Transverse colon (tissue), 4 donors: ENCODE results near the gene MRAS. TPM values are rescaled to one million over a fixed set of nuclear protein-coding genes. Genes with fewer than 3 reads are reported as not detected.

Experiments used
- DNase-seq: peaks from one replicate; pipeline ENCODE4 v3.0.0-alpha.2; 2019
- H3K27ac ChIP-seq, 4 donors: fragments of 200-600 bp; sonication (generic); 2 replicates each; pipeline ENCODE4 v1.5.1; 2016 to 2018; ENCODE audit warnings: inconsistent platforms in 4 of 4
- H3K27me3 ChIP-seq: fragments of 200-600 bp; sonication (generic); 2 replicates; pipeline ENCODE4 v1.5.1; 2017; ENCODE audit warnings: inconsistent platforms
- H3K36me3 ChIP-seq, 4 donors: fragments of 200-600 bp; sonication (generic); 2 replicates each; pipeline ENCODE4 v1.5.1; 2017 to 2019; ENCODE audit warnings: inconsistent platforms in 4 of 4
- H3K4me1 ChIP-seq, 4 donors: fragments of 200-600 bp; sonication (generic); 2 replicates each; pipeline ENCODE4 v1.5.1; 2017 to 2020; ENCODE audit warnings: inconsistent platforms in 4 of 4
- H3K4me3 ChIP-seq, 4 donors: fragments of 200-600 bp; sonication (generic); 1 replicate in 1 of 4; 2 replicates in 3 of 4; pipeline versions ENCODE4 v1.5.1 to v1.6.1; 2017 to 2019; ENCODE audit warnings: inconsistent platforms in 4 of 4
- H3K9me3 ChIP-seq, 2 donors: fragments of 200-600 bp; sonication (generic); 2 replicates each; pipeline ENCODE4 v1.5.1; 2017 to 2019; ENCODE audit warnings: inconsistent platforms in 2 of 2
- EP300 ChIP-seq: sonication (generic); formaldehyde crosslinking; IDR thresholded peaks from one replicate; pipeline ENCODE4 v1.6.1; 2017; ENCODE audit warnings: antibody characterized with exemption, low read depth
- POLR2A ChIP-seq: fragments of 450-650 bp; IDR thresholded peaks from one replicate; pipeline ENCODE4 v1.6.1; 2016; ENCODE audit warnings: antibody characterized with exemption, mild to moderate bottlenecking, moderate library complexity
- POLR2AphosphoS5 ChIP-seq, 3 donors: sonication (generic); formaldehyde crosslinking; IDR thresholded peaks; one replicate each; pipeline ENCODE4 v1.6.1; 2016; ENCODE audit warnings: antibody characterized with exemption in 3 of 3
- WGBS, 2 donors: methylation state at CpG; one replicate each; pipeline ENCODE4 v1.1.5; 2018; ENCODE audit warnings: low coverage in 1 of 2; 5-methylcytosine and 5-hydroxymethylcytosine counted together
- in situ Hi-C, 4 donors: fragments of 200-750 bp; cut with MboI; loops; one replicate each; pipeline versions ENCODE4 v1.15.0 to v1.15.1; 2017; ENCODE audit warnings: low sequenced_read_pairs in 3 of 4, low pct_ligation_motif_present in 1 of 4, low pct_unique_long_range_greater_than_20kb in 1 of 4
- intact Hi-C: fragments of 100-400 bp; cut with DNase I; formaldehyde crosslinking; loops from one replicate; pipeline ENCODE4 v1.15.1; 2023; ENCODE audit warnings: low total_unique reads
- total RNA-seq, 4 donors: library from RNA; depleted of rRNA; stranded (reverse); fragments of >200 nt; gene quantifications; one replicate each; pipeline ENCODE4 v1.1.0, GENCODE V29; 2016
- TF ChIP-seq, protein P1 (sequence below), 5 experiments: fragments of 200-600 bp in 3 of 5; fragments of 450-650 bp in 2 of 5; sonication (generic) in 3 of 5; IDR thresholded peaks; 1 replicate in 2 of 5; 2 replicates in 3 of 5; pipeline ENCODE4 v1.5.1; 2016 to 2017; ENCODE audit warnings: antibody characterized with exemption in 5 of 5, inconsistent platforms in 3 of 5, mild to moderate bottlenecking in 2 of 5, moderate library complexity in 1 of 5

The MRAS gene
- total RNA-seq, 4 donors from 2014 or later, result 3.0 to 9.6 (median 6.3) TPM

DNA sequence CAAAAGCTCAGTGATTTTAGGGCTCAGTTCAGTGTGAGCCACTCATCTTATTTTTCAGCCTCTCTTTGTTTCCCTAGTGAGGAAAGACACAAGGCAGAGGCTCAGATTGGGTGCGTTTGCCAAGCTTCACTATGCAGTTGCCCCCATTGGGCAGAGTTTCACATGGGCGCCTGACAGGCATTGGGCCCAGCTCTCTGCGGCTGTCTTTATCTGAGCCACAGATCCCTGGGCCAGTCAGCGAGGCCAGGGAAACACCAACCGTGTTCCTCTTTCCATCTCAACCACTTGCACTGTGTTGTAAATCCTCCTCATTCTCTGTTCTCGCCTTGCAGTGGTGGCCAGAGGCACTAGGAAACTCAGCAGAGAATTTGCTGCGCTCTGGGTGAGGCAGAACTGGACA is 96.9 kb downstream of the MRAS start:
- intact Hi-C loops (no loop called here), in situ Hi-C loops (no loop called here)
- no peaks in the 10 kb centered on the region for H3K36me3 ChIP-seq

DNA sequence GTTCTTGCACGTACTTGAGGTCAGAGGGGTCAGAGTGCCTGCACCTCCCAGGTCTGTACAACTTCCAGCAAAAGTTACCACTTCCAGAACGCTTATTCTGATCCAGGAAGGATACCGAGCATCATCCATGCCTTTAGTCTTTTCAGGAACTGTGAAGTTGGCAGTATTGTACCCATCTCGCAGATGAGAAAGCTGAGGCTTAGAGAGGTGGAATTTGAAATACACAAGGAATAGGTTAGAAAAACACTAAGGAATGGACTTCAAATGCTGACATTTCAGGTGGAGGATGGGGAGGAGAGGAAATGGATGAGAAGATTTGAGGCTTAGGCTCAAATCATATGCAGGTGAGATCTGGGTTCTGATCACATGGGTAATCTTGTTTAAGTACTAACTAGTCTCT is 97.3 kb downstream of the MRAS start:
- no peak overlapping the region for H3K27ac ChIP-seq
- H3K27me3 ChIP-seq, result no peaks in the 10 kb centered on the region
- H3K4me3 ChIP-seq, result no peak overlapping the region
- 90% methylated on average over 4 of the region's 4 CpGs; no CpG with 5 or more reads in 1 of the 2 donors for WGBS, 2 donors
- H3K9me3 ChIP-seq, result no peaks in the 10 kb centered on the region
- TF ChIP-seq EP300 (no peak), POLR2AphosphoS5 (IDR thresholded peaks at IDR 0.05) (no peak)
- TF ChIP-seq, protein P1, sequence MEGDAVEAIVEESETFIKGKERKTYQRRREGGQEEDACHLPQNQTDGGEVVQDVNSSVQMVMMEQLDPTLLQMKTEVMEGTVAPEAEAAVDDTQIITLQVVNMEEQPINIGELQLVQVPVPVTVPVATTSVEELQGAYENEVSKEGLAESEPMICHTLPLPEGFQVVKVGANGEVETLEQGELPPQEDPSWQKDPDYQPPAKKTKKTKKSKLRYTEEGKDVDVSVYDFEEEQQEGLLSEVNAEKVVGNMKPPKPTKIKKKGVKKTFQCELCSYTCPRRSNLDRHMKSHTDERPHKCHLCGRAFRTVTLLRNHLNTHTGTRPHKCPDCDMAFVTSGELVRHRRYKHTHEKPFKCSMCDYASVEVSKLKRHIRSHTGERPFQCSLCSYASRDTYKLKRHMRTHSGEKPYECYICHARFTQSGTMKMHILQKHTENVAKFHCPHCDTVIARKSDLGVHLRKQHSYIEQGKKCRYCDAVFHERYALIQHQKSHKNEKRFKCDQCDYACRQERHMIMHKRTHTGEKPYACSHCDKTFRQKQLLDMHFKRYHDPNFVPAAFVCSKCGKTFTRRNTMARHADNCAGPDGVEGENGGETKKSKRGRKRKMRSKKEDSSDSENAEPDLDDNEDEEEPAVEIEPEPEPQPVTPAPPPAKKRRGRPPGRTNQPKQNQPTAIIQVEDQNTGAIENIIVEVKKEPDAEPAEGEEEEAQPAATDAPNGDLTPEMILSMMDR (IDR thresholded peaks at IDR 0.05), result no peak
- in situ Hi-C loops (no loop called here), intact Hi-C loops (no loop called here)
- no peaks in the 10 kb centered on the region for H3K4me1 ChIP-seq
- no peaks in the 10 kb centered on the region for H3K36me3 ChIP-seq
- no peak for DNase-seq

More for the DNA sequence above, 96.9 kb downstream of the MRAS start:
- Histone ChIP-seq H3K4me3 (no peak overlapping the region), H3K9me3 (no peaks in the 10 kb centered on the region), H3K27ac (no peak overlapping the region), H3K4me1 (no peaks in the 10 kb centered on the region), H3K27me3 (no peaks in the 10 kb centered on the region)
- TF ChIP-seq, protein P1 (IDR thresholded peaks at IDR 0.05), result no peak
- TF ChIP-seq POLR2AphosphoS5 (IDR thresholded peaks at IDR 0.05), result no peak
- no peak for TF ChIP-seq POLR2A
- TF ChIP-seq EP300, result no peak
- WGBS, 2 donors, result 89% methylated on average over 7 of the region's 7 CpGs; no CpG with 5 or more reads in 1 of the 2 donors
- no peak for DNase-seq

DNA sequence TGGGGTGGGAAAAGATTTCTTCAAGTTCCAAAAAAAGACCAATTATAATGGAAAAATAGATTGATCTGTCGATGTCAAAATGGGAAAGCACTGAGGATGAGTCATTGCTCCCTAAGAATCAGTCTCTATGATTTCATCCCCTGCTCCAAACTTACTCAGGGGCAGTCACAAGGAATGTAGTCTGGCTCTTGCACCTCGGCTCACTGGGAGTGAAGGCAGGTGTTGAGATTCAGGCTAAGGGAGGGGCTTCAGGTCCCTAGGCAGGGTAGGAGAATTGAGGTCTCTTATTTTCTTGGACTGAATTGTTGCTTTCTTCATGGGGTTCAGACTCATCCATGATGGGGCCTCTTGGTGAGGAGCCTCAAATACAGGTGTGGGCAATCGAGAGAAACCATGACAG is 100.3 kb downstream of the MRAS start:
- 56 to 79% methylated on average over 1 to 3 of the region's 3 CpGs for WGBS, 2 donors
- no peaks in the 10 kb centered on the region for H3K9me3 ChIP-seq
- intact Hi-C loops, result no loop called here
- no peaks in the 10 kb centered on the region for H3K36me3 ChIP-seq
- TF ChIP-seq EP300, result no peak
- no peak for TF ChIP-seq POLR2AphosphoS5 (IDR thresholded peaks at IDR 0.05)
- TF ChIP-seq, protein P1 (IDR thresholded peaks at IDR 0.05), result no peak
- no peak for TF ChIP-seq POLR2A
- H3K4me1 ChIP-seq, result no peaks in the 10 kb centered on the region
- in situ Hi-C loops, result no loop called here
- H3K4me3 ChIP-seq, result no peak overlapping the region
- DNase-seq, result no peak
- no peaks in the 10 kb centered on the region for H3K27me3 ChIP-seq
- no peak overlapping the region for H3K27ac ChIP-seq

DNA sequence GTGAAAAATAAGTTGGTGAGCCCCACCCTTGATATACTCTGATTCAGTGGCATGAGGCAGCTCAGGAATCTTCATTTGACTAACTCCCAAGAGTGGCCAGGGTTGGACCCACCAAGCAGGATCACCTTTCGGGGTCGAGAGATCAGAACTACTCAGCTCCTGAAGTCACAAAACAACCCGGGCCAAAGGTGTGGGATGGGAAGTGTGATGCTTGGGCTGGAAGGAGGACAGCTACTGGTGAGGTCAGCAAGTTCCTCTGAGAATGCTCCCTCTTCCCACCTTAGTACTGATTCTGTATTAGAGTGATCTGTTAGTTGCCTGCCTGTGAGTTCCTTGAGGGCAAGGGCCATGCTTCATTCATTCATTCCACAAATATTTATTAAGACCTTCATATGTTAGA is 101.1 kb downstream of the MRAS start:
- Histone ChIP-seq H3K4me3 (no peak overlapping the region), H3K36me3 (no peaks in the 10 kb centered on the region), H3K4me1 (no peaks in the 10 kb centered on the region), H3K27ac (no peak overlapping the region), H3K27me3 (no peaks in the 10 kb centered on the region), H3K9me3 (no peaks in the 10 kb centered on the region)
- in situ Hi-C loops (no loop called here), intact Hi-C loops (no loop called here)
- DNase-seq, result no peak
- 95% methylated on average over 3 of the region's 3 CpGs; no CpG with 5 or more reads in 1 of the 2 donors for WGBS, 2 donors
- TF ChIP-seq, protein P1 (IDR thresholded peaks at IDR 0.05), result no peak
- TF ChIP-seq POLR2A (no peak), EP300 (no peak), POLR2AphosphoS5 (IDR thresholded peaks at IDR 0.05) (no peak)
